GM19324 (cell line): ENCODE data around the gene CEP112.

Source experiments
- ATAC-seq: cut with Tn5 transposase; IDR thresholded peaks from one replicate; pipeline ENCODE4 v1.9.1; 2021; ENCODE audit warnings: mild to moderate bottlenecking, moderate library complexity; ENCODE audit not compliant: unreplicated experiment, low FRiP score

The CEP112 gene

GRCh38 chr17:65898651-65899050, 293.3 kb downstream of the CEP112 start:
- ATAC-seq: no peak

- ATAC-seq: no peak
These were observed 295.0 kb downstream of the CEP112 start for GRCh38 chr17:65896889-65897288.

GRCh38 chr17:65895969-65896368, 296.0 kb downstream of the CEP112 start:
- no peak for ATAC-seq

GRCh38 chr17:65893692-65894279, 298.1 kb downstream of the CEP112 start:
- ATAC-seq: no peak

- ATAC-seq: no peak
These were observed 299.0 kb downstream of the CEP112 start for GRCh38 chr17:65892912-65893377.

- ATAC-seq: no peak
These were observed 300.6 kb downstream of the CEP112 start for GRCh38 chr17:65891231-65891735.

- no peak for ATAC-seq
These were observed 303.3 kb downstream of the CEP112 start for GRCh38 chr17:65888649-65889048.

- no peak for ATAC-seq
These were observed 305.4 kb downstream of the CEP112 start for GRCh38 chr17:65886315-65887245.

GRCh38 chr17:65885541-65886312, 306.2 kb downstream of the CEP112 start:
- ATAC-seq: no peak

GRCh38 chr17:65876985-65877384, 314.9 kb downstream of the CEP112 start:
- no peak for ATAC-seq

- no peak for ATAC-seq
These were observed 323.1 kb downstream of the CEP112 start for GRCh38 chr17:65868881-65869280.

- no peak for ATAC-seq
These were observed 324.9 kb downstream of the CEP112 start for GRCh38 chr17:65867014-65867413.

- no peak for ATAC-seq
These were observed 326.1 kb downstream of the CEP112 start for GRCh38 chr17:65865715-65866425.

GRCh38 chr17:65864394-65864793, 327.5 kb downstream of the CEP112 start:
- ATAC-seq: no peak

GRCh38 chr17:65857718-65858117, 334.2 kb downstream of the CEP112 start:
- ATAC-seq: no peak

GRCh38 chr17:65856865-65857264, 335.1 kb downstream of the CEP112 start:
- ATAC-seq: no peak

- ATAC-seq: no peak
These were observed 336.3 kb downstream of the CEP112 start for GRCh38 chr17:65855675-65856074.

- ATAC-seq: no peak
These were observed 336.7 kb downstream of the CEP112 start for GRCh38 chr17:65855245-65855644.

GRCh38 chr17:65853816-65854215, 338.1 kb downstream of the CEP112 start:
- no peak for ATAC-seq

- no peak for ATAC-seq
These were observed 339.0 kb downstream of the CEP112 start for GRCh38 chr17:65852911-65853310.
